Sigmoid colon (tissue), 7 donors: ENCODE data around the gene ZCCHC7. TPM values are rescaled to one million over a fixed set of nuclear protein-coding genes. Genes with fewer than 3 reads are reported as not detected.

ENCODE experiments used
- DNase-seq: peaks from one replicate; pipeline ENCODE4 v3.0.0-alpha.2; 2019
- H3K27ac ChIP-seq, 4 donors: fragments of 200-600 bp; sonication (generic); one replicate each; pipeline ENCODE4 v1.5.1; 2016 to 2019; ENCODE audit warnings: mild to moderate bottlenecking in 1 of 4
- H3K27me3 ChIP-seq, 3 donors: fragments of 200-600 bp; sonication (generic); one replicate each; pipeline ENCODE4 v1.5.1; 2019; ENCODE audit warnings: mild to moderate bottlenecking in 1 of 3
- H3K36me3 ChIP-seq, 4 donors: fragments of 200-600 bp; sonication (generic); one replicate each; pipeline ENCODE4 v1.5.1; 2016 to 2019
- H3K4me1 ChIP-seq, 4 donors: fragments of 200-600 bp; sonication (generic); one replicate each; pipeline ENCODE4 v1.5.1; 2017 to 2019
- H3K4me3 ChIP-seq, 4 donors: fragments of 200-600 bp; sonication (generic); one replicate each; pipeline ENCODE4 v1.5.1; 2017 to 2019; ENCODE audit warnings: mild to moderate bottlenecking in 2 of 4, moderate library complexity in 1 of 4
- H3K9me3 ChIP-seq, 4 donors: fragments of 200-600 bp in 3 of 4; sonication (generic) in 3 of 4; one replicate each; pipeline versions ENCODE4 v1.5.1 to v1.6.1; 2013 to 2019
- CTCF ChIP-seq, 4 experiments: fragments of 450-650 bp in 3 of 4; fragments of 200-600 bp in 1 of 4; IDR thresholded peaks; one replicate each; pipeline ENCODE4 v1.5.1; 2016 to 2019; ENCODE audit warnings: antibody characterized with exemption in 4 of 4, mild to moderate bottlenecking in 3 of 4, moderate library complexity in 2 of 4
- EP300 ChIP-seq, 4 donors: sonication (generic); formaldehyde crosslinking; IDR thresholded peaks; one replicate each; pipeline ENCODE4 v1.6.1; 2017; ENCODE audit warnings: antibody characterized with exemption in 4 of 4
- POLR2A ChIP-seq, 2 donors: fragments of 450-650 bp; IDR thresholded peaks; one replicate each; pipeline ENCODE4 v1.6.1; 2016; ENCODE audit warnings: antibody characterized with exemption in 2 of 2, mild to moderate bottlenecking in 2 of 2, moderate library complexity in 2 of 2
- POLR2AphosphoS5 ChIP-seq, 4 donors: sonication (generic); formaldehyde crosslinking; IDR thresholded peaks; one replicate each; pipeline ENCODE4 v1.6.1; 2017; ENCODE audit warnings: antibody characterized with exemption in 4 of 4
- WGBS, 2 donors: extraction: QIAGEN DNeasy Blood & Tissue Kit; methylation state at CpG; one replicate each; pipeline ENCODE4 v1.1.7; 2013; 5-methylcytosine and 5-hydroxymethylcytosine counted together
- intact Hi-C: fragments of 100-400 bp; cut with DNase I; formaldehyde crosslinking; loops from one replicate; pipeline ENCODE4 v1.15.1; 2023
- polyA plus RNA-seq, 3 donors: library from polyadenylated mRNA; stranded (reverse); fragments of 200-250 nt; gene quantifications; one replicate each; pipeline ENCODE4 v1.2.3, GENCODE V29; 2013
- total RNA-seq, 4 donors: library from RNA; depleted of rRNA; stranded (reverse); fragments of >200 nt; gene quantifications; one replicate each; pipeline ENCODE4 v1.1.0, GENCODE V29; 2016
- donor health status: healthy with polysubstance abuse.
- donor health status: Bipolar disorder and iron deficiency.
- donor health status: healthy.

ZCCHC7 gene
- total and polyA plus RNA-seq, 7 donors: 5.8 to 24.6 (median 19.1) TPM

GRCh38 chr9:37150415-37150814 is 30.0 kb downstream of the ZCCHC7 start:
- H3K4me3 ChIP-seq: no peak overlapping the region
- no peaks in the 10 kb centered on the region for H3K9me3 ChIP-seq
- H3K27me3 ChIP-seq: no peaks in the 10 kb centered on the region
- peaks cover 0 to 5% (median 0%) of the 10 kb centered on the region in 4 donors for H3K36me3 ChIP-seq
- no peak overlapping the region for H3K27ac ChIP-seq
- H3K4me1 ChIP-seq: no peaks in the 10 kb centered on the region
- intact Hi-C loops: no loop called here
- DNase-seq: no peak
- TF ChIP-seq CTCF (IDR thresholded peaks at IDR 0.05) (no peak), POLR2A (IDR thresholded peaks at IDR 0.05) (no peak), EP300 (IDR thresholded peaks at IDR 0.05) (no peak)

- TF ChIP-seq POLR2A (IDR thresholded peaks at IDR 0.05) (no peak), POLR2AphosphoS5 (IDR thresholded peaks at IDR 0.05) (no peak), CTCF (IDR thresholded peaks at IDR 0.05) (no peak), EP300 (IDR thresholded peaks at IDR 0.05) (no peak)
- Histone ChIP-seq H3K4me1 (no peaks in the 10 kb centered on the region), H3K9me3 (no peaks in the 10 kb centered on the region), H3K27ac (no peak overlapping the region), H3K36me3 (peaks cover 0 to 5% (median 0%) of the 10 kb centered on the region in 4 donors), H3K4me3 (no peak overlapping the region), H3K27me3 (no peaks in the 10 kb centered on the region)
- intact Hi-C loops: no loop called here
- no peak for DNase-seq
- WGBS, 2 donors: 67 to 78% methylated on average over 1 of the region's 1 CpG
Observed at GRCh38 chr9:37151812-37152211, 31.4 kb downstream of the ZCCHC7 start.

GRCh38 chr9:37152365-37152764 is 32.0 kb downstream of the ZCCHC7 start:
- intact Hi-C loops: no loop called here
- DNase-seq: no peak
- no peak overlapping the region for H3K27ac ChIP-seq
- WGBS, 2 donors: 67 to 85% methylated on average over 2 of the region's 2 CpGs
- TF ChIP-seq POLR2A (IDR thresholded peaks at IDR 0.05) (no peak), POLR2AphosphoS5 (IDR thresholded peaks at IDR 0.05) (no peak), CTCF (IDR thresholded peaks at IDR 0.05) (no peak), EP300 (IDR thresholded peaks at IDR 0.05) (no peak)
- H3K36me3 ChIP-seq: peaks cover 0 to 5% (median 0%) of the 10 kb centered on the region in 4 donors
- no peaks in the 10 kb centered on the region for H3K4me1 ChIP-seq
- no peaks in the 10 kb centered on the region for H3K27me3 ChIP-seq
- H3K9me3 ChIP-seq: no peaks in the 10 kb centered on the region
- no peak overlapping the region for H3K4me3 ChIP-seq

GRCh38 chr9:37155601-37156000 is 35.2 kb downstream of the ZCCHC7 start:
- 97% methylated on average over 2 of the region's 2 CpGs for WGBS, 2 donors
- intact Hi-C loops: no loop called here
- H3K4me1 ChIP-seq: no peaks in the 10 kb centered on the region

More at GRCh38 chr9:37155601-37156000, 35.2 kb downstream of the ZCCHC7 start:
- Histone ChIP-seq H3K27me3 (no peaks in the 10 kb centered on the region), H3K4me3 (no peak overlapping the region), H3K36me3 (peaks cover 0 to 14% (median 0%) of the 10 kb centered on the region in 4 donors), H3K27ac (no peak overlapping the region), H3K9me3 (no peaks in the 10 kb centered on the region)
- TF ChIP-seq EP300 (IDR thresholded peaks at IDR 0.05) (no peak), POLR2A (IDR thresholded peaks at IDR 0.05) (no peak), POLR2AphosphoS5 (IDR thresholded peaks at IDR 0.05) (no peak), CTCF (IDR thresholded peaks at IDR 0.05) (no peak)
- no peak for DNase-seq
